ENCODE results near the gene SLC7A6OS.

SLC7A6OS gene

GRCh38 chr16:68257906-68258800 lies 52.6 kb downstream of the SLC7A6OS start:
- DNase-seq: no peak
- H3K4me3 ChIP-seq (ENCODE audit: low read depth, low read length): no peak overlapping the region
- H3K27me3 ChIP-seq (ENCODE audit: insufficient read depth, low read depth, severe bottlenecking): no peaks in the 10 kb centered on the region
- H3K36me3 ChIP-seq: no peaks in the 10 kb centered on the region; the same call in none of the 2 replicates
- H3K9me3 ChIP-seq (ENCODE audit: severe bottlenecking): no peaks in the 10 kb centered on the region
- H3K27ac ChIP-seq: no peak overlapping the region
- TF ChIP-seq CTCF (IDR thresholded peaks at IDR 0.05; ENCODE audit: low read depth, low read length): no peak

GRCh38 chr16:68257251-68257905 lies 53.4 kb downstream of the SLC7A6OS start:
- no peak overlapping the region for H3K4me3 ChIP-seq (ENCODE audit: low read depth, low read length)
- no peak for TF ChIP-seq CTCF (IDR thresholded peaks at IDR 0.05; ENCODE audit: low read depth, low read length)
- no peaks in the 10 kb centered on the region; the same call in none of the 2 replicates for H3K36me3 ChIP-seq
- H3K27me3 ChIP-seq (ENCODE audit: insufficient read depth, low read depth, severe bottlenecking): no peaks in the 10 kb centered on the region
- H3K9me3 ChIP-seq (ENCODE audit: severe bottlenecking): no peaks in the 10 kb centered on the region
- DNase-seq: no peak
- no peak overlapping the region for H3K27ac ChIP-seq

- Histone ChIP-seq H3K36me3 (peaks cover 2% of the 10 kb centered on the region), H3K4me3 (ENCODE audit: low read depth, low read length) (no peak overlapping the region), H3K9me3 (ENCODE audit: severe bottlenecking) (no peaks in the 10 kb centered on the region), H3K27ac (no peak overlapping the region), H3K27me3 (ENCODE audit: insufficient read depth, low read depth, severe bottlenecking) (no peaks in the 10 kb centered on the region)
- no peak for TF ChIP-seq CTCF (IDR thresholded peaks at IDR 0.05; ENCODE audit: low read depth, low read length)
- DNase-seq: no peak
Measured at GRCh38 chr16:68255712-68256111, 55.0 kb downstream of the SLC7A6OS start.

- H3K27me3 ChIP-seq (ENCODE audit: insufficient read depth, low read depth, severe bottlenecking): no peaks in the 10 kb centered on the region
- H3K9me3 ChIP-seq (ENCODE audit: severe bottlenecking): no peaks in the 10 kb centered on the region
- H3K36me3 ChIP-seq: peaks cover 5% of the 10 kb centered on the region
- H3K27ac ChIP-seq: no peak overlapping the region
- no peak for TF ChIP-seq CTCF (IDR thresholded peaks at IDR 0.05; ENCODE audit: low read depth, low read length)
- H3K4me3 ChIP-seq (ENCODE audit: low read depth, low read length): no peak overlapping the region
- DNase-seq: no peak
Measured at GRCh38 chr16:68253721-68254120, 57.0 kb downstream of the SLC7A6OS start.

- no peak overlapping the region for H3K27ac ChIP-seq
- H3K9me3 ChIP-seq (ENCODE audit: severe bottlenecking): no peaks in the 10 kb centered on the region
- no peaks in the 10 kb centered on the region for H3K27me3 ChIP-seq (ENCODE audit: insufficient read depth, low read depth, severe bottlenecking)
- no peak for TF ChIP-seq CTCF (IDR thresholded peaks at IDR 0.05; ENCODE audit: low read depth, low read length)
- no peak overlapping the region for H3K4me3 ChIP-seq (ENCODE audit: low read depth, low read length)
- peaks cover 5% of the 10 kb centered on the region for H3K36me3 ChIP-seq
- no peak for DNase-seq
Measured at GRCh38 chr16:68252383-68252782, 58.4 kb downstream of the SLC7A6OS start.
